H9 (cell line): ENCODE results near the gene ARHGAP10. TPM values are rescaled to one million over a fixed set of nuclear protein-coding genes. Genes with fewer than 3 reads are reported as not detected.

Source experiments
- DNase-seq: peaks from one replicate; pipeline ENCODE4 v3.0.0-alpha.2; 2017
- H2AFZ ChIP-seq: one replicate; pipeline ENCODE4 v1.6.1; 2013; ENCODE audit warnings: mild to moderate bottlenecking, low read length, control low read depth, moderate library complexity
- H2AK5ac ChIP-seq: 2 replicates; pipeline ENCODE4 v1.6.1; 2013; ENCODE audit warnings: low read length, control low read depth, mixed read lengths; ENCODE audit not compliant: insufficient read length
- H2BK120ac ChIP-seq: one replicate; pipeline ENCODE4 v1.6.1; 2013; ENCODE audit warnings: low read depth, mild to moderate bottlenecking, low read length, control low read depth, inconsistent platforms; ENCODE audit not compliant: poor library complexity, severe bottlenecking
- H2BK12ac ChIP-seq: 2 replicates; pipeline ENCODE4 v1.6.1; 2013; ENCODE audit warnings: low read length, control low read depth, mixed read lengths, low read depth; ENCODE audit not compliant: insufficient read length
- H2BK15ac ChIP-seq: 2 replicates; pipeline ENCODE4 v1.6.1; 2013; ENCODE audit warnings: low read depth, low read length, control low read depth
- H2BK20ac ChIP-seq: one replicate; pipeline ENCODE4 v1.6.1; 2013; ENCODE audit warnings: low read depth, mild to moderate bottlenecking, low read length, control low read depth, inconsistent platforms; ENCODE audit not compliant: poor library complexity, severe bottlenecking
- H2BK5ac ChIP-seq: 2 replicates; pipeline ENCODE4 v1.6.1; 2013; ENCODE audit warnings: low read length, control low read depth, mixed read lengths; ENCODE audit not compliant: insufficient read length
- H3K14ac ChIP-seq: 2 replicates; pipeline ENCODE4 v1.6.1; 2013; ENCODE audit warnings: low read length, control low read depth; ENCODE audit not compliant: insufficient read depth
- H3K18ac ChIP-seq: 2 replicates; pipeline ENCODE4 v1.6.1; 2013; ENCODE audit warnings: low read depth, mild to moderate bottlenecking, mixed read lengths, low read length, control low read depth; ENCODE audit not compliant: insufficient read length
- H3K23ac ChIP-seq: 2 replicates; pipeline ENCODE4 v1.6.1; 2013; ENCODE audit warnings: low read length, control low read depth, mixed read lengths, low read depth; ENCODE audit not compliant: insufficient read length
- H3K23me2 ChIP-seq: 2 replicates; pipeline ENCODE4 v1.6.1; 2013; ENCODE audit warnings: low read depth, mild to moderate bottlenecking, mixed read lengths, low read length, control low read depth; ENCODE audit not compliant: insufficient read length, poor library complexity, severe bottlenecking
- H3K27ac ChIP-seq: 2 replicates; pipeline ENCODE4 v1.5.1; 2013; ENCODE audit warnings: low read length, control low read depth, mixed read lengths, low read depth; ENCODE audit not compliant: insufficient read length
- H3K27me3 ChIP-seq: 2 replicates; pipeline ENCODE4 v1.6.1; 2013; ENCODE audit warnings: low read length, control low read depth, inconsistent platforms; ENCODE audit not compliant: insufficient read depth
- H3K4ac ChIP-seq: 2 replicates; pipeline ENCODE4 v1.6.1; 2013; ENCODE audit warnings: low read depth, mild to moderate bottlenecking, control low read depth, inconsistent platforms, low read length, moderate library complexity
- H3K4me1 ChIP-seq: 2 replicates; pipeline ENCODE4 v1.6.1; 2013; ENCODE audit warnings: low read length, control low read depth, inconsistent platforms; ENCODE audit not compliant: insufficient read depth
- H3K4me2 ChIP-seq: 2 replicates; pipeline ENCODE4 v1.6.1; 2013; ENCODE audit warnings: low read length, control low read depth, mixed read lengths; ENCODE audit not compliant: insufficient read length, insufficient read depth
- H3K56ac ChIP-seq: 2 replicates; pipeline ENCODE4 v1.6.1; 2013; ENCODE audit warnings: low read depth, mild to moderate bottlenecking, mixed read lengths, low read length, control low read depth; ENCODE audit not compliant: insufficient read length
- H3K79me1 ChIP-seq: 2 replicates; pipeline ENCODE4 v1.6.1; 2013; ENCODE audit warnings: low read depth, mild to moderate bottlenecking, moderate library complexity, low read length, control low read depth, inconsistent platforms; ENCODE audit not compliant: insufficient read depth, poor library complexity, severe bottlenecking
- H3K79me2 ChIP-seq: 2 replicates; pipeline ENCODE4 v1.6.1; 2013; ENCODE audit warnings: low read length, control low read depth, inconsistent platforms; ENCODE audit not compliant: insufficient read depth
- H3K9ac ChIP-seq: 2 replicates; pipeline ENCODE4 v1.6.1; 2013; ENCODE audit warnings: low read length, control low read depth, mixed read lengths; ENCODE audit not compliant: insufficient read length; ENCODE audit errors: extremely low read depth
- H3K9me3 ChIP-seq: one replicate; pipeline ENCODE4 v1.6.1; 2013; ENCODE audit warnings: low read depth, low read length, inconsistent platforms; ENCODE audit not compliant: control insufficient read depth
- H3T11ph ChIP-seq: one replicate; pipeline ENCODE4 v1.6.1; 2013; ENCODE audit warnings: mild to moderate bottlenecking, low read length, control low read depth, inconsistent platforms
- H4K20me1 ChIP-seq: one replicate; pipeline ENCODE4 v1.6.1; 2013; ENCODE audit not compliant: control insufficient read depth, insufficient read length, insufficient read depth
- H4K5ac ChIP-seq: 2 replicates; pipeline ENCODE4 v1.6.1; 2013; ENCODE audit warnings: low read depth, mild to moderate bottlenecking, mixed read lengths, low read length, control low read depth; ENCODE audit not compliant: insufficient read length
- H4K8ac ChIP-seq: replicated peaks from 2 replicates; pipeline ENCODE4 v1.6.1; 2013; ENCODE audit warnings: low read length, control low read depth, mixed read lengths, low read depth; ENCODE audit not compliant: insufficient read length
- H4K91ac ChIP-seq: 2 replicates; pipeline ENCODE4 v1.6.1; 2013; ENCODE audit warnings: low read depth, mild to moderate bottlenecking, moderate library complexity, mixed read lengths, low read length, control low read depth; ENCODE audit not compliant: insufficient read length
- H3K27ac Mint-ChIP-seq, 3 experiments: 2 replicates in 2 of 3; 3 replicates in 1 of 3; pipeline ENCODE4 v1.8.0; 2020 to 2021; ENCODE audit warnings: mixed read lengths in 3 of 3, mild to moderate bottlenecking in 1 of 3, moderate library complexity in 1 of 3
- H3K27me3 Mint-ChIP-seq: 2 replicates; pipeline ENCODE4 v1.8.0; 2021; ENCODE audit warnings: low read depth, mild to moderate bottlenecking, moderate library complexity, mixed read lengths
- H3K36me3 Mint-ChIP-seq, 3 experiments: 2 replicates in 2 of 3; 3 replicates in 1 of 3; pipeline ENCODE4 v1.8.0; 2020 to 2021; ENCODE audit warnings: low read depth in 3 of 3, mixed read lengths in 3 of 3; ENCODE audit not compliant: insufficient read depth in 1 of 3
- H3K4me1 Mint-ChIP-seq, 2 experiments: 2 replicates each; pipeline ENCODE4 v1.8.0; 2020; ENCODE audit warnings: mixed read lengths in 2 of 2
- H3K4me3 Mint-ChIP-seq, 2 experiments: 2 replicates in 1 of 2; 3 replicates in 1 of 2; pipeline ENCODE4 v1.8.0; 2020 to 2021; ENCODE audit warnings: mild to moderate bottlenecking in 2 of 2, mixed read lengths in 2 of 2, moderate library complexity in 1 of 2
- H3K9me3 Mint-ChIP-seq, 2 experiments: 2 replicates in 1 of 2; 3 replicates in 1 of 2; pipeline ENCODE4 v1.8.0; 2020; ENCODE audit warnings: mild to moderate bottlenecking in 2 of 2, mixed read lengths in 2 of 2, moderate library complexity in 1 of 2
- CTCF ChIP-seq: fragments of 200-600 bp; sonication (generic); conservative IDR thresholded peaks from 3 replicates; pipeline ENCODE4 v1.8.0; 2021; ENCODE audit warnings: antibody characterized with exemption, mild to moderate bottlenecking
- WGBS: extraction: QIAGEN DNeasy Blood & Tissue Kit; methylation state at CpG from one replicate; pipeline ENCODE4 v1.1.7; 2013; ENCODE audit warnings: missing lambda C conversion rate, low lambda C conversion rate, mixed read lengths; ENCODE audit not compliant: insufficient read length; ENCODE audit errors: extremely low coverage; 5-methylcytosine and 5-hydroxymethylcytosine counted together
- total RNA-seq: library from RNA; stranded (reverse); gene quantifications from 2 replicates; pipeline ENCODE4 v1.2.1, GENCODE V29; 2021

Gene ARHGAP10
- total RNA-seq, 1 experiment from 2014 or later: 7.8 TPM

GRCh38 chr4:147965873-147966272 is 234.0 kb downstream of the ARHGAP10 start:
- no peak overlapping the region for H3K4ac ChIP-seq
- H2AK5ac ChIP-seq: no peak overlapping the region
- no peak overlapping the region for H2BK5ac ChIP-seq
- H3K4me1 ChIP-seq: no peaks in the 10 kb centered on the region; the same call in 1 of the 2 replicates
- H2BK12ac ChIP-seq: no peak overlapping the region
- H2BK15ac ChIP-seq: no peak overlapping the region
- no CpG with 5 or more reads among the region's 1 CpG for WGBS
- H4K20me1 ChIP-seq: no peaks in the 10 kb centered on the region
- H3K9me3 ChIP-seq: no peaks in the 10 kb centered on the region
- no peak overlapping the region for H3K23ac ChIP-seq
- H3K27ac Mint-ChIP-seq: no peak overlapping the region
- H3K79me2 ChIP-seq: no peaks in the 10 kb centered on the region
- no peak overlapping the region for H3K4me2 ChIP-seq
- no peak for TF ChIP-seq CTCF
- no peak overlapping the region for H4K8ac ChIP-seq
- no peak overlapping the region for H3K14ac ChIP-seq
- no peaks in the 10 kb centered on the region for H3K27me3 ChIP-seq
- no peak for DNase-seq
- no peak overlapping the region for H4K5ac ChIP-seq
- no peaks in the 10 kb centered on the region for H3K23me2 ChIP-seq
- no peak overlapping the region for H3T11ph ChIP-seq
- no peaks in the 10 kb centered on the region for H3K27me3 Mint-ChIP-seq
- H3K9ac ChIP-seq: no peak overlapping the region
- no peak overlapping the region for H3K4me3 Mint-ChIP-seq
- peaks cover 0 to 2% (median 0%) of the 10 kb centered on the region in 3 experiments; a peak in 2 of 7 replicates for H3K36me3 Mint-ChIP-seq
- H2AFZ ChIP-seq: no peak overlapping the region
- H2BK120ac ChIP-seq: no peak overlapping the region
- H4K91ac ChIP-seq: no peak overlapping the region
- H3K4me1 Mint-ChIP-seq: peaks cover 17 to 24% of the 10 kb centered on the region in 2 experiments
- H2BK20ac ChIP-seq: no peak overlapping the region
- no peak overlapping the region for H3K27ac ChIP-seq
- H3K79me1 ChIP-seq: no peaks in the 10 kb centered on the region
- H3K18ac ChIP-seq: no peak overlapping the region
- no peak overlapping the region for H3K56ac ChIP-seq
- H3K9me3 Mint-ChIP-seq: no peaks in the 10 kb centered on the region
